ENCODE measurements around the gene NUTF2. TPM values are rescaled to one million over a fixed set of nuclear protein-coding genes. Genes with fewer than 3 reads are reported as not detected.
"Not testable (repeated sequence)": the region's sequence is repeated elsewhere in the genome, so short reads cannot be mapped to it uniquely, and the experiment has no call there.

NUTF2 gene
- total RNA-seq, 2 experiments from 2014 or later, result 152 to 157 TPM

GRCh38 chr16:67833415-67834241, 13.1 kb upstream of the NUTF2 start:
- ChIA-PET CTCF (interaction anchor here (0.6 to 12.2 kb wide), 10 partner anchors 11 to 394 kb away, joined by 3 to 132 read pairs (median 3); partner anchors contain the start of gene TSNAXIP1), POLR2A (interaction anchor here (0.8 to 3.0 kb wide), 16 partner anchors 7 to 135 kb away, joined by 3 to 22 read pairs (median 4); partner anchors contain the start of genes CENPT, NUTF2, RANBP10 and SLC12A4)
- peak; percentile 98 for DNase-seq
- Mint-ChIP-seq H3K9me3 (no peaks in the 10 kb centered on the region), H3K36me3 (ENCODE audit: low read depth) (peaks cover 7% of the 10 kb centered on the region), H3K4me3 (peak overlapping the region; percentile 89), H3K4me1 (ENCODE audit: low read depth) (peaks cover 12% of the 10 kb centered on the region), H3K27ac (peak overlapping the region; percentile 76), H3K27me3 (no peaks in the 10 kb centered on the region)
- peak; percentile 100 for ATAC-seq
- TF ChIP-seq CTCF (IDR thresholded peaks at IDR 0.05), result no peak
- intact Hi-C loops (cut with micrococcal nuclease), result no loop called here

- CTCF ChIA-PET, result interaction anchor here (0.6 to 12.2 kb wide), 9 partner anchors 11 to 394 kb away, joined by 3 to 132 read pairs (median 3); no protein-coding TSS in a partner anchor
- peak overlapping the region; percentile 89 for H3K4me3 Mint-ChIP-seq
- ATAC-seq, result no peak
- DNase-seq, result no peak
- H3K27me3 Mint-ChIP-seq, result no peaks in the 10 kb centered on the region
- intact Hi-C loops (cut with micrococcal nuclease), result no loop called here
- H3K9me3 Mint-ChIP-seq, result no peaks in the 10 kb centered on the region
- POLR2A ChIA-PET, result interaction anchor here (0.8 to 3.0 kb wide), 13 partner anchors 8 to 134 kb away, joined by 3 to 22 read pairs (median 4); partner anchors contain the start of genes CENPT, NUTF2, RANBP10 and SLC12A4
- TF ChIP-seq CTCF (IDR thresholded peaks at IDR 0.05), result no peak
- peak overlapping the region; percentile 76 for H3K27ac Mint-ChIP-seq
- peaks cover 12% of the 10 kb centered on the region for H3K4me1 Mint-ChIP-seq (ENCODE audit: low read depth)
- H3K36me3 Mint-ChIP-seq (ENCODE audit: low read depth), result peaks cover 7% of the 10 kb centered on the region
Observed at GRCh38 chr16:67834242-67834614, 12.5 kb upstream of the NUTF2 start.

- H3K4me3 Mint-ChIP-seq; H3K27me3 Mint-ChIP-seq; POLR2A ChIA-PET; intact Hi-C loops (cut with micrococcal nuclease); H3K9me3 Mint-ChIP-seq; DNase-seq; ATAC-seq; H3K36me3 Mint-ChIP-seq (ENCODE audit: low read depth); H3K27ac Mint-ChIP-seq: not testable (repeated sequence)
- CTCF ChIA-PET, result interaction anchor here (2.6 kb wide), 1 partner anchor 21 kb away, joined by 10 read pairs; no protein-coding TSS in a partner anchor
- peaks cover 16% of the 10 kb centered on the region for H3K4me1 Mint-ChIP-seq (ENCODE audit: low read depth)
Observed at GRCh38 chr16:67837190-67837589, 9.5 kb upstream of the NUTF2 start.

- Mint-ChIP-seq H3K4me3 (no peak overlapping the region), H3K4me1 (ENCODE audit: low read depth) (peaks cover 11% of the 10 kb centered on the region), H3K27ac (no peak overlapping the region), H3K36me3 (ENCODE audit: low read depth) (no peaks in the 10 kb centered on the region), H3K27me3 (no peaks in the 10 kb centered on the region), H3K9me3 (no peaks in the 10 kb centered on the region)
- no peak for TF ChIP-seq CTCF (IDR thresholded peaks at IDR 0.05)
- intact Hi-C loops (cut with micrococcal nuclease), result no loop called here
- POLR2A ChIA-PET, result no interaction called here
- CTCF ChIA-PET, result interaction anchor here (2.6 kb wide), 1 partner anchor 22 kb away, joined by 10 read pairs; no protein-coding TSS in a partner anchor
- ATAC-seq (no peak), DNase-seq (no peak)
Observed at GRCh38 chr16:67837811-67838210, 8.9 kb upstream of the NUTF2 start.

- TF ChIP-seq CTCF (IDR thresholded peaks at IDR 0.05), result no peak
- ChIA-PET CTCF (interaction anchor here (1.0 to 2.5 kb wide), 4 partner anchors 9 to 35 kb away, joined by 3 to 8 read pairs (median 4); partner anchors contain the start of genes RANBP10 and TSNAXIP1), POLR2A (interaction anchor here (0.6 to 1.1 kb wide), 2 partner anchors 71 to 77 kb away, joined by 3 read pairs; no protein-coding TSS in a partner anchor)
- ATAC-seq (no peak), DNase-seq (no peak)
- peaks cover 18% of the 10 kb centered on the region for H3K36me3 Mint-ChIP-seq (ENCODE audit: low read depth)
- peak overlapping the region; percentile 97 for H3K4me3 Mint-ChIP-seq
- H3K27ac Mint-ChIP-seq, result peak overlapping the region; percentile 96
- H3K27me3 Mint-ChIP-seq, result no peaks in the 10 kb centered on the region
- H3K4me1 Mint-ChIP-seq (ENCODE audit: low read depth), result peaks cover 28% of the 10 kb centered on the region
- intact Hi-C loops (cut with micrococcal nuclease), result loop anchor here (5.0 kb wide), 1 partner anchor 34 kb away; the partner anchor contains the start of genes RANBP10 and TSNAXIP1
- H3K9me3 Mint-ChIP-seq, result no peaks in the 10 kb centered on the region
Observed at GRCh38 chr16:67841198-67841815, 5.4 kb upstream of the NUTF2 start.

All from activated CD8-positive, alpha-beta T cell treated with anti-CD3 and anti-CD28 coated beads for 36 hours (primary cell).